ENCODE results near the gene KRT74. TPM values are rescaled to one million over a fixed set of nuclear protein-coding genes. Genes with fewer than 3 reads are reported as not detected.
A peak's percentile ranks its signal among the peaks of the same experiment; 100 is the strongest.

The KRT74 gene
- polyA plus RNA-seq, 2 of the 4 experiments (the other 2 are of a cell fraction), result not detected

- Histone ChIP-seq H3K4me1 (peaks cover 24% of the 10 kb centered on the region), H3K4me2 (no peak overlapping the region), H3K4me3 (no peak overlapping the region), H3K27ac (no peak overlapping the region), H3K9me3 (no peaks in the 10 kb centered on the region)
- ATAC-seq (no peak), DNase-seq (ENCODE audit: low read depth in 1 of 2, low spot score in 1 of 2) (no peak), FAIRE-seq (no peak)
- 48% methylated on average over 3 of the region's 3 CpGs for WGBS (ENCODE audit: missing lambda C conversion rate)
- ChIA-PET POLR2A (no interaction called here), CTCF (interaction anchor here (0.9 to 13.8 kb wide), 9 partner anchors 11 to 445 kb away, joined by 3 to 492 read pairs (median 5); partner anchors contain the start of gene KRT74)
- no peak for TF ChIP-seq ZC3H11A (IDR thresholded peaks at IDR 0.05)
- TF ChIP-seq, protein P1, sequence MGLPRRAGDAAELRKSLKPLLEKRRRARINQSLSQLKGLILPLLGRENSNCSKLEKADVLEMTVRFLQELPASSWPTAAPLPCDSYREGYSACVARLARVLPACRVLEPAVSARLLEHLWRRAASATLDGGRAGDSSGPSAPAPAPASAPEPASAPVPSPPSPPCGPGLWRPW (IDR thresholded peaks at IDR 0.05), result no peak
Measured at GRCh38 chr12:52585066-52585465, 11.4 kb upstream of the KRT74 start.

- no peak for FAIRE-seq
- Histone ChIP-seq H3K9me3 (no peaks in the 10 kb centered on the region), H3K4me1 (peaks cover 24% of the 10 kb centered on the region), H3K4me2 (no peak overlapping the region), H3K27ac (no peak overlapping the region), H3K4me3 (no peak overlapping the region)
- TF ChIP-seq BHLHE40 (IDR thresholded peaks at IDR 0.05; ENCODE audit: low read depth, low read length) (no peak), ZNF302 (CRISPR knock-in tag; IDR thresholded peaks at IDR 0.05) (no peak), NPAS2 (CRISPR knock-in tag; IDR thresholded peaks at IDR 0.05; ENCODE audit: borderline replicate concordance) (no peak), ZSCAN20 (CRISPR knock-in tag; IDR thresholded peaks at IDR 0.05) (no peak), EHF (CRISPR knock-in tag; IDR thresholded peaks at IDR 0.05) (no peak), GATA3 (IDR thresholded peaks at IDR 0.05; ENCODE audit: borderline replicate concordance) (no peak), RARB (CRISPR knock-in tag; IDR thresholded peaks at IDR 0.05) (no peak), CEBPB (IDR thresholded peaks at IDR 0.05) (no peak), NFE2L2 (conservative IDR thresholded peaks at IDR 0.05; ENCODE audit: low read length) (no peak), POLR2AphosphoS2 (conservative IDR thresholded peaks at IDR 0.05; ENCODE audit: low read length) (no peak), FOSL2 (IDR thresholded peaks at IDR 0.05) (no peak), FOSL2 (CRISPR knock-in tag; IDR thresholded peaks at IDR 0.05) (no peak), RCOR1 (IDR thresholded peaks at IDR 0.05; ENCODE audit: low read depth, low read length) (no peak), MYC (IDR thresholded peaks at IDR 0.05; ENCODE audit: borderline replicate concordance, low read length) (no peak), ZC3H11A (IDR thresholded peaks at IDR 0.05) (no peak), USF2 (IDR thresholded peaks at IDR 0.05) (no peak), EP300 (IDR thresholded peaks at IDR 0.05) (no peak)
- TF ChIP-seq, protein P2, sequence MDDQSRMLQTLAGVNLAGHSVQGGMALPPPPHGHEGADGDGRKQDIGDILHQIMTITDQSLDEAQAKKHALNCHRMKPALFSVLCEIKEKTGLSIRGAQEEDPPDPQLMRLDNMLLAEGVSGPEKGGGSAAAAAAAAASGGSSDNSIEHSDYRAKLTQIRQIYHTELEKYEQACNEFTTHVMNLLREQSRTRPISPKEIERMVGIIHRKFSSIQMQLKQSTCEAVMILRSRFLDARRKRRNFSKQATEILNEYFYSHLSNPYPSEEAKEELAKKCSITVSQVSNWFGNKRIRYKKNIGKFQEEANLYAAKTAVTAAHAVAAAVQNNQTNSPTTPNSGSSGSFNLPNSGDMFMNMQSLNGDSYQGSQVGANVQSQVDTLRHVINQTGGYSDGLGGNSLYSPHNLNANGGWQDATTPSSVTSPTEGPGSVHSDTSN (IDR thresholded peaks at IDR 0.05), result no peak
- no peak for DNase-seq (ENCODE audit: low read depth in 1 of 2, low spot score in 1 of 2)
- ATAC-seq, result no peak
- ChIA-PET CTCF (interaction anchor here (0.7 to 13.8 kb wide), 21 partner anchors 9 to 444 kb away, joined by 3 to 492 read pairs (median 4); partner anchors contain the start of gene KRT74), POLR2A (no interaction called here)
- WGBS (ENCODE audit: missing lambda C conversion rate), result 81% methylated on average over 9 of the region's 9 CpGs
Measured at GRCh38 chr12:52584156-52584682, 10.6 kb upstream of the KRT74 start.

- ATAC-seq, result peak; percentile 87 to 96
- DNase-seq (ENCODE audit: low read depth in 1 of 2, low spot score in 1 of 2), result peak; percentile 74 to 88
- Histone ChIP-seq H3K4me2 (peak overlapping the region; percentile 45), H3K4me1 (peaks cover 24% of the 10 kb centered on the region), H3K27ac (peak overlapping the region; percentile 43 to 82), H3K9me3 (no peaks in the 10 kb centered on the region), H3K4me3 (no peak overlapping the region)
- WGBS (ENCODE audit: missing lambda C conversion rate), result 8% methylated on average over 7 of the region's 7 CpGs
- TF ChIP-seq, protein P3, sequence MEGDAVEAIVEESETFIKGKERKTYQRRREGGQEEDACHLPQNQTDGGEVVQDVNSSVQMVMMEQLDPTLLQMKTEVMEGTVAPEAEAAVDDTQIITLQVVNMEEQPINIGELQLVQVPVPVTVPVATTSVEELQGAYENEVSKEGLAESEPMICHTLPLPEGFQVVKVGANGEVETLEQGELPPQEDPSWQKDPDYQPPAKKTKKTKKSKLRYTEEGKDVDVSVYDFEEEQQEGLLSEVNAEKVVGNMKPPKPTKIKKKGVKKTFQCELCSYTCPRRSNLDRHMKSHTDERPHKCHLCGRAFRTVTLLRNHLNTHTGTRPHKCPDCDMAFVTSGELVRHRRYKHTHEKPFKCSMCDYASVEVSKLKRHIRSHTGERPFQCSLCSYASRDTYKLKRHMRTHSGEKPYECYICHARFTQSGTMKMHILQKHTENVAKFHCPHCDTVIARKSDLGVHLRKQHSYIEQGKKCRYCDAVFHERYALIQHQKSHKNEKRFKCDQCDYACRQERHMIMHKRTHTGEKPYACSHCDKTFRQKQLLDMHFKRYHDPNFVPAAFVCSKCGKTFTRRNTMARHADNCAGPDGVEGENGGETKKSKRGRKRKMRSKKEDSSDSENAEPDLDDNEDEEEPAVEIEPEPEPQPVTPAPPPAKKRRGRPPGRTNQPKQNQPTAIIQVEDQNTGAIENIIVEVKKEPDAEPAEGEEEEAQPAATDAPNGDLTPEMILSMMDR (IDR thresholded peaks at IDR 0.05), result peak; percentile 85
- no peak for TF ChIP-seq FOSL2 (IDR thresholded peaks at IDR 0.05)
- no peak for TF ChIP-seq FOSL2 (CRISPR knock-in tag; IDR thresholded peaks at IDR 0.05)
- no peak for TF ChIP-seq ZSCAN20 (CRISPR knock-in tag; IDR thresholded peaks at IDR 0.05)
- TF ChIP-seq RAD21 (conservative IDR thresholded peaks at IDR 0.05 in 1 of 2, IDR thresholded peaks at IDR 0.05 in 1 of 2), result peak; percentile 94 to 97
- TF ChIP-seq, protein P1 (IDR thresholded peaks at IDR 0.05), result no peak
- peak; percentile 96 for TF ChIP-seq SMC3 (IDR thresholded peaks at IDR 0.05)
- no peak for TF ChIP-seq RARB (CRISPR knock-in tag; IDR thresholded peaks at IDR 0.05)
- TF ChIP-seq HDAC2 (IDR thresholded peaks at IDR 0.05), result no peak
- TF ChIP-seq, protein P4, sequence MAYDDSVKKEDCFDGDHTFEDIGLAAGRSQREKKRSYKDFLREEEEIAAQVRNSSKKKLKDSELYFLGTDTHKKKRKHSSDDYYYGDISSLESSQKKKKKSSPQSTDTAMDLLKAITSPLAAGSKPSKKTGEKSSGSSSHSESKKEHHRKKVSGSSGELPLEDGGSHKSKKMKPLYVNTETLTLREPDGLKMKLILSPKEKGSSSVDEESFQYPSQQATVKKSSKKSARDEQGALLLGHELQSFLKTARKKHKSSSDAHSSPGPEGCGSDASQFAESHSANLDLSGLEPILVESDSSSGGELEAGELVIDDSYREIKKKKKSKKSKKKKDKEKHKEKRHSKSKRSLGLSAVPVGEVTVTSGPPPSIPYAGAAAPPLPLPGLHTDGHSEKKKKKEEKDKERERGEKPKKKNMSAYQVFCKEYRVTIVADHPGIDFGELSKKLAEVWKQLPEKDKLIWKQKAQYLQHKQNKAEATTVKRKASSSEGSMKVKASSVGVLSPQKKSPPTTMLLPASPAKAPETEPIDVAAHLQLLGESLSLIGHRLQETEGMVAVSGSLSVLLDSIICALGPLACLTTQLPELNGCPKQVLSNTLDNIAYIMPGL (CRISPR knock-in tag; IDR thresholded peaks at IDR 0.05; ENCODE audit: borderline replicate concordance), result no peak
- no peak for TF ChIP-seq CEBPB (IDR thresholded peaks at IDR 0.05)
- POLR2A ChIA-PET, result no interaction called here
- CTCF ChIA-PET, result interaction anchor here (0.6 to 13.8 kb wide), 65 partner anchors 9 to 440 kb away, joined by 3 to 492 read pairs (median 3); partner anchors contain the start of genes KRT2, KRT5 and KRT74
- peak; percentile 83 for FAIRE-seq
Measured at GRCh38 chr12:52582971-52583456, 9.4 kb upstream of the KRT74 start.

All from A549 (cell line).